Fibroblast of peridontal ligament (primary cell): Measurements from ENCODE around the gene PCYT2.
A peak's percentile ranks its signal among the peaks of the same experiment; 100 is the strongest.

ENCODE experiments used
- DNase-seq: peaks from one replicate; pipeline ENCODE4 v3.0.0-alpha.2; 2010; ENCODE audit errors: extremely low read depth

PCYT2 gene

DNA sequence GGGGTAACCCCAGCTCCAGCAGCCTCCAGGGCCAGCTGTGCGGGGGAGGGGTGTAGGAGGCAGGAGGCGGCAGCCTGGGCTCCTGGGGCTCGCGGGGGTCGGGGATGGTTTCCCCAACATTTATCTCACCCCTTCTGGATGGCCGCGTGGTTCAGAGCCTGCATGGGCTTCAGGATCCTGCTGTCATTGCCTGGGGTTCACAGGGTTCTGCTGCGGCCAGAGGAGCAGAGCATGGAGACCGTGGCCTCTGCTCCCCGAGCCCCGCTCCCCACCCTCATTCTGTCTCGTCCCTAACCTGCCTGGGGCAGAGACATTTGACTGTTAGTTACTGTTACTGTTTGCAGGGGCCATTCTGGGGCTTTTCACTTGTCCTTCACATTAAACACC is 31.0 kb upstream of the PCYT2 start:
- no peak for DNase-seq

DNA sequence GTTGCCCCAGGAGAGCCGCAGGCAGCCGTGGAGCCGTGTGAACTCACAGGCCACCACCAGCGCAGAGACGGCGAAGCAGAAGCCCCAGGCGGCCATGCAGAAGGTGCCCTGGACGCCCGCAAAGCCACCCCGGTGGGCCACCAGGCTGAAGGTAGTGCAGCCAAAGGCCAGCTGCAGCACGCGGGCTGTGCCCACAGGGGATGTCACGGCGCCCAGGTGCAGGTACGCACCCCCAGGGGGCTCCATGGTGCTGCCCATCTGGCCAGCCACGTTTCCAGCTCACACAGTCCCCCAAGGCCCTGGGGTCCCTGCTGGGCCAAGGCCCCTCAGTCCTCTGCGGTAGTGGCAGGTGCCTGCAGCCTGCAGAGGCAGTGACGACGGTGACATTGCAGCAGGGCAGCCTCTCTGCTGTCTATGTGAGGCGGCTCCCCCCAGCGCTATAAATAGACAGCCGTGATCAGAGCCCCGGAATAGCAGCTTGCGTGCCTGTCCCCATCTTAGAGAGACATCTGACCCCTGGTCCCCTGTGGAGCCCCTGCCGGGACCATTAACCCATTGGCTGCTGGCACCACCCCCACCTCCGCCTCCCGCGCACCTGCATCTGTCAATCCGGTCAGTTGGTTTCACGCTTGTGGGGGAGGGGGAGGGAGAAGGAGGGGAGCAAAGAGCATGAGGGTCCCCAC is 30.4 kb upstream of the PCYT2 start:
- no peak for DNase-seq

DNA sequence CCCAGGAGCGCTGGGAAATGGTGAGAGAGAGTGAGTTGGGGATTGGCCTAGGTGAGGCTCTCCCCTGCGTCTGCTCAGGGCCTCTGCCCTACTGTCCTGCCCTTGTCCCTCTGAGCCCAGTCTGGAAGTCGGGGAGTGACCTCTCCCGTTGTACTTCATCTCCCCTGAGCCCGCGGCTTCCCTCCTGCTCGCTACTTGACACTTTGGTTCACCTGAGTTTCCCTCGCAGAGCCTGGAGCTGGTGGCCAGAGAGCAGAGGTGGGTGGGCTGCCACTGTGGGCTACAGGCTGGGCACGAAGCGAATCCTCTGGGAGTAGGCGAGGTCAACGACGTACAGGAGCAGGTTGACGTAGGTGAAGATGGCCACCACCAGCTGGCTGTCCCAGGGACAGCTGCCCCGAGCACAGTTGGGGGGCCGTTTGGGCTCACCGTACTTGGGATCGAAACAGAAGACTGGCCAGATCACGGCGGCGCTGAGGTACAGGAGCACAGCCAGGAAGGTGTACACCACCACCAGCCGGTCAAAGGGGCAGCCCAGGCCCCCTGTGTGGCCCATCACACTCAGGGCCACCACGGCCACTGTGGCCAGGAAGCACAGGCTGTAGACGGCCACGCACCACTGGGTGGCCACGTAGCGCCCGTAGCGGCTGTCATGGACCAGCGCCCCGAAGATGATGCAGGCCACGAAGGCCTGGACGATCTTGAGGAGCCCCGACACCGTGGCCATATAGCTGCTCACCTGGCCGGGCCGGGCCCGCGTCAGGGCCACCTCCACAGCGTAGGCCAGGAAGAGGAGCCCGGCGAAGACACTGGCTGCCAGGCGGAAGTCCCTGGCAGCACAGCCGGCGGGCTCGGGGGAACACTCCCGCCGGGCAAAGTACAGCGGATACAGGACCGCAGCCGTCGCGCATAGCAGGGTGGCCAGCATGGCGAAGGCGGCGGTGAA is 29.6 kb upstream of the PCYT2 start:
- DNase-seq = no peak

DNA sequence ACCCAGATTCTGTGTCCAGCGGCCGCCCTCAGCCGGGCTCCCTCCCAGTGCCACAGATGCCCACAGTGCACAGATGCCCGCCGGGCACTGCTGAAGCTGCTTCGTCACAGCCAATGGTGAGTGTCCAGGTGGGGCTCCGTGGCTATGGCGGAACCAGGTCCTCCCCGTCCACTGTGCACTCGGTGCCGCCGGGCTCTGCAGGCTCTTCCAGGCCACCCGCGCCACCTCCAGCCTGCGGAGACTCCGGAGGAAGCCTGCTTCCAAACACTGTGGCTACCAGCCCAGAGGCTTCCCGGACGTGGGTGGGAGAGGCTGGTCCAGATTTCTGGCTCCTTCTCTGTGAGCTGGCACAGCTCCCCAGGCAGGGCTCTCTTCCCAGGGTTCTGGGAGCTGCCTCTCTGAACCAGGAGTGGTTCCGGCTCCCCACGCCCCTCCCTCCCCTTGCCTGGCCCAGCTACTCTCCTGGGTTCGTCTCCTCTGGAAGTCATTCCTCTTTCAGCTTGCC is 28.7 kb upstream of the PCYT2 start:
- peak; percentile 68 for DNase-seq

DNA sequence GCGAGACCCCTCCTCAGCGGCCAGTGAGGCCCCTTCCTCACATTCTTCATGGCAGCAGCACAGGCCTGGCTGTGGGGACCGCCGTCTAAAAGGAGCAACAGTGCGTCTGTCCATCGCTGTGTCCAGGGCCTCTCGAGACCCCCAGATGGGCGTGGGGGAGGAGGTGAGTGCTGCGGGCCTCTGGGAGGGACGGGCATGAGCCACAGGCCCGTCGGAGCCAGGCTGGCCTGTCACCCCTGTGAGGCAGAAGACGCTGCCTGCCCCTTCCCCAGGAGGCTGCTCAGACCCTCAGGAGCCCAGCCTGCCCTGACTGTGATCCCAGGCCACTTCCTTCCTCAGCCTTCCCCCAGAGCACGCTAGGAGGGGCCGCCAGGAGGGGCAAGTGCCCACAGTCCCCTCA is 28.0 kb upstream of the PCYT2 start:
- no peak for DNase-seq

DNA sequence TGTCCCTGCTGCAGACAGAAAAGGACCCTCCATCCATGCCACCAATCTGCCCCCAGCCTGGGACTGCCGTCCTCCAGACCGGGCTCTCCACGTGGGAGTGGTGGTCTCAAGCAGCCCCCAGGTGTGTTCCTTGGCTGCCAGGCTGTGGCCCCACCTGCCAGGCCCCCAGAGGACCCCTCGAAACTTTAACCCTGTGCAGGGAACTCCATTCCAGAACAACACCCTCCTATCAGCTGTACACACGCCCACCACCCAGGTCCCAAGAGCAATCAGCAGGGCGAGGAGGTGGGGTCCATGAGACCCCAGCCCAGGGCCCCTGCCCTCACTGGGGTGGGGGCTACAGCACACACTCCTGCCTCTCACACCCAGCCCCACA is 24.5 kb upstream of the PCYT2 start:
- DNase-seq = no peak

DNA sequence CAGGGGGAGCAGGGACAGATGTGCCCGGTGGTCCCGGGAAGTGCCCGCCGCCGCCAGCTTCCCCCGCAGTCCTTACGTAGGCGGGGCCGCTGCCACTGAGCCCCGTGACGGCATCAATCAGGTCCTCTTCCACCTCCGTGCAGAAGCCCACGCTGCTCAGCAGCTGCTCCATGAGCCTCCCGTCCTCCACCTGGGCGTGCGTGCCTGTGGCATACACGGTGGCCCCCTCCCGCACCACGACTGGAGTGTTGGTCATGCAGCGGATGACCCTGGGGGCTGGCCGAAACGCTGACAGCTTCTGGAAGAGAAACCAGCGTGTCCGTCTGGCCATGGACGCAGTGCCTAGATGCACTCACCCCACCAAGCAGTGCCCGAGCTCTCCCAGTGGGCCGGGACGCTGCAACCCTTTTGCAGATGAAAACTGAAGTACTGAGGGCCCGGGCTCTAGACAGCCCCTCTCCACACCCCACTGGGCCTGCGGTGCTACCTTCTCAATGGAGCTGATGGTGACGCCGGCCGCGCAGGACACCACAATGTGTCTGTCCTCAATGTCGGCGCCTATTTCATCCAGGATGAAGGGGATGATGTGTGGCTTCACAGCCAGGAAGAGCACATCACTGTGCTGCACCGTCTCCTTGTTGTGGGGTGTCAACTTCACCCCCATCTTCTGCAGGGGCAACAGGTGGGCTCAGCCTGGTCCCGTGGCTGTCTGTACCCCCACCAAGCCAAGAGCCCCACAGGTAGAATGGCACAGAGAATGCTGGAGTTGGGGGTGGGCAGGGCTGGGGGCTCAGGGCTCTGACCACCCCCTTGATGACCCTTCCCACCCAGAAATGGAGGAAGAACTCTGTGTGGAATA is 23.9 kb upstream of the PCYT2 start:
- no peak for DNase-seq

DNA sequence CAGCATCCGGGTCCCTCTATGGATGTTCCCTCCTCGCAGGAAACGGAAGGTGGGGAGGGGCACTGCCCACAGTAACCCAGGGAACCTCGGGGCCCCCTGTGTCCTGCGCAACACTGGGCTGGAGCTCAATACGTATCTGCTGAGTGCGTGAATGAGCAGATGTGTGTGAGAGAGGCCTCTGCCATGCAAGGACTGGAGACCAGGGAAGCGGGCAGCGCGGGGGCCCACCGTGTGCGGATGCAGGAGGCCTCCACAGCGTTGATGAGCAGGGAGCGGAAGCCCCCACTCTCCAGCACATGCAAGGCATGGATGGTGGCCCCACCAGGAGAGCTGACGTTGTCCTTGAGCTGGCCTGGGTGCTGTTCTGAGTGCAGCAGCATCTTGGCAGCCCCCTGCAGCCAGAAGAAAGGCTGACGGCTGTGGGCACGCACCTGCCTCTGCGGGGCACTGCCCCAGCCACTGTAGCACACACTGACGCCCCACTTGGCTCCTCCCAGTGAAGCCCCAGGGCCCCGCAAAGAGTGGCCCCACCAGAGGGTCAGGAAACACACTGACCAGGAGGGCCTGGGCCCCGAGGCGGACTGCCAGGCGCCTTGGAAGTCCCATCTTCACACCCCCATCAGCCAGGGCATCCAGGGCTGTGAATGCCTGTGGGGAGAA is 23.0 kb upstream of the PCYT2 start:
- DNase-seq = no peak

DNA sequence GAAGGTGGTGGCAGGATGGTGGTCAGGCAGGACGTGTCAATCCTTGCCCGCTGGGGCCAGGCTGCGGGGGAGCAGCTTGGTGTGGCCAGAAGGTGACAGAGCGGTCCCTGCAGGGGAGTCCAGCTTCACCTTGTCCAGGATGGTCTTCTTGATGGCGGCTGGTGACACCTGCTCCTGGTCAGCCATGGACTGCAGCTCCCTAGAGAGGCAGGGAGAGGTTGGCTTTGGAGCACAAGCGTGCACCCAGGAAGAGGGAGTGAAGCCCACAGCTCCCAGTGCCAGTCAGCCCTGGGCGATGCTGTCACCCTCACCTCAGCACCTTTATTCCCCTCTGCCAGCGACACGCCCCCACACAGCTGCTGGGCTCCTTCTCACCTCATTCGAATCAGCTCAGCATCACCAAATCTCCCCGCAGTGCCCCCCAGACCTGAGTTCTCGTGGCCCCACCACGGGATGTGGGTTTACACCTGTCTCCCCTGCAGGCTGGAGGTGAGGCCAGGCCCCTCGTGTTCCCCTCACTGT is 22.0 kb upstream of the PCYT2 start:
- DNase-seq = no peak

DNA sequence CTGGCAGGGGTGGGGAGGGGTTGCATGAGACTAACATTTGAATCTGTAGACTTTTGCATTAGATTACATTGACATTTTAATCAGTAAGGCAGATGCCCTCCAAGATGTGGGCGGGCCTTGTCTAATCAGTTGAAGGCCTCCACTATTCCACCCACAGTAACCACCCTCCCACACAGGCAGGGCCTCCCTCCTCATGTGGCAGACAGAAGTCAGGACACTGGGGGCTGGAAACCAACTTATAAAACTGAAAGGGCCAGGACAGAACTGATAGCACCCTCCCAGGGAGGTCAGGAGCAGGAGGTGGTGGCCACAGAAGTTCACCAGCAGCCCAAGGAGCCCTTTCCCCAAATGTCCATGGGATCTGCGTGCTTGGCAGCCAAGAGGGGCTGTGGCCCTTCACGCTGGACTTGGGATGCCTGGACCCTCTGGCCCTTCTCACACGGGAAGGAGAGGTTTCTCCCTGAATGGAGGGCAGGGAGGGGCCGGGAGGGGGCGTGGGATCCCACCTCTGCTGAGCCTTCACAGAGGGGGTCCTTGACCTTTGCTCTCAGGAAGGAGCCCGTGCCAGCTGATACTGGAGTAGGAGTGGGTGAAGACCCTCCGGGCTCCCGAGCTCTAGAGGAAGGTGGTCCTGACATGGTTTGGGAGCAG is 21.3 kb upstream of the PCYT2 start:
- DNase-seq = no peak

DNA sequence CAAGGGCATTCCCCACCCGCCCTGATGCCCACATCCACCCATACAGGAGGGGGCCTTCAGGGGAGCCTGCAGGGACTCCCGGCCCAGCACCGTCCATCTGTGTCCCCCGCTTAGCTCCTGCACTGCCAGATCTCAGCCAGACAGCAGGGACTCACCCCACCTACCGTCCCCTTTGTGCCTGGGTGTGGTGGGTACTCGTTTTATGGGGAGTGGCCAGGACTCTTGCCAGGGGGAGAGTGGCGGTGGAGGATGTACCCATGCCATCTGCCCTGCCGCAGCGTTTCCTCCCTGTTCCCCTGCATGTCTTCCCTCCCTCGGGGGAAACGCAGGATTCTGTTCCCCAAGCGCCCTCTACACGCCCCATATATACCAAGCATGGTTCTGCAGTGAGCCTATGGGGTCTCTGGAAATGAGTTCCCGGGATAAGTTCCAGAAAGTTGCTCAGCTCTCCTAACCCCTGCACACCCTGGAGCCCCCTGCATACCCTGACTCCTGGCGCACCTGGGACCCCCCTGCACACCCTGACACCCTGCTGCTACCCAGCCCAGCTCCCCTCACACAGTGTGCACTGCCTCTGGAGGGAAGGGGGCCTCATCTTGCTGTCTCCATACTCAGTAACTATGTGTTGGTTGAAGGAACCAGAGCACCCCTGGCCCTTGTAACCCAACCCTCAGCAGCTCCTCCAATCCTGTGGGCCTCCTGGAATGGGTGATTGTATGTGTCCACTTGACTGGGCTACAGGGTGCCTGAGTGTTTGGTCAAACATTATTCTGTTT is 20.5 kb upstream of the PCYT2 start:
- DNase-seq = no peak

DNA sequence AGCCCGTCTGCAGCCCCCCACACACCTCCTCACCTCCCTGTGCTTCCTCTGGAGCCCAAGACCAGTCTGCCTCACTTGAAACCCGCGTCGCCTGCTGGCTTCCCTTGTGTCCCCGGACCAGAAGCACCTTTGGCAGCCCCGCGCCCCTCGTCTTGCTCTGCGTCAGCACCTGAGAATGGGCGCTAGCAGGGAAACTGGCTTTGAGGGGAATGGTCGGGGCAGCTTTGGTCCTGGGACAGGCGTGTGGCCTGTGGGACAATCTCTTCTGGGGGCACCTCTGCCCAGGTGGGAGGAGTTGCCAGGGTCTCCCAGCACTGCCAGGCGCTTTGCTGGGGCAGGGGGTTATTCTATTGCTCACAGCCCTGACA is 20.0 kb upstream of the PCYT2 start:
- no peak for DNase-seq

DNA sequence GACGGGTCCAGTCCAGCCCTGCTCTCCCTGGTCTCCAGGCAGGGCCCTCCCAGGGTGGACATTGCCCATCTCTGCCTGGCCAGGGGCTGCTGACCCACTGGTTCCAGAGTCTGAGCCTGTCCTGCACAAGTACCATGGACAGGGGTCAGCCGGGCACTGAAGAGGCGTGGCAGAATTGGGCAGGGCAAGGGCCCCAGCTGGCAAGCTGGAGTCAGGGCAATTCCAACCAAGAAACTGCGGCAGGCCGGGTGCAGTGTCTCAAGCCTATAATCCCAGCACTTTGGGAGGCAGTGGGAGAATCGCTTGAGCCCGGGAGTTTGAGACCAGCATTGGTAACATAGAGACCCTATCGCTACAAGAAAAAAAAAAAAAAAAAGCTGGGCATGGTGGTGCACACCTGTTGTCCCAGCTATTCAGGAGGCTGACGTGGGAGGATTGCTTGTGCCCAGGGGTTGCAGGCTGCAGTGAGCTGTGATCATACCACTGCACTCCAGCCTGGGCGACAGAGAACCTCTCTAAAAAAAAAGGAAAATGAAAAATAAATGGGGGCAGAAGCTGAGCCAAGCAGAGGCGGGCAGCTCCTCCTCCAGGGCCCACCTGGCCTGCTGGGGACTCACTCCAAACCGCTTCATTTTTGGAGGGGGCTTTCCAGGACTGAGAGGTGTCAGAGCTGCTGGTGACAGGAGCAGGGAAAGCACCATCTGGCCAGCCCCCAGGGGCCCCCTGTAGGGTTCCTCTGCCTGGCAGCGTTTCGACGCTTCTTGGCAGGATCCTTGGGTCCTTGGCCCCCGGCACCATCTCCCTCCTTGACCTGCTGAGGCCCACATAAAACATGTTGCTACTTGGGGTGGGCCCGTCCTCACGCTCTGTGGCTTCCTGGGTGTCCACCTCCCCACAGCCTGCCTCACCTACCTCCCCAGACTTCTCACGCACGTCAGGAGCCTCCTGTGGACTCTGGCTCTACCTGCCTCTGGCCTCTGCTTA is 19.2 kb upstream of the PCYT2 start:
- DNase-seq = no peak

DNA sequence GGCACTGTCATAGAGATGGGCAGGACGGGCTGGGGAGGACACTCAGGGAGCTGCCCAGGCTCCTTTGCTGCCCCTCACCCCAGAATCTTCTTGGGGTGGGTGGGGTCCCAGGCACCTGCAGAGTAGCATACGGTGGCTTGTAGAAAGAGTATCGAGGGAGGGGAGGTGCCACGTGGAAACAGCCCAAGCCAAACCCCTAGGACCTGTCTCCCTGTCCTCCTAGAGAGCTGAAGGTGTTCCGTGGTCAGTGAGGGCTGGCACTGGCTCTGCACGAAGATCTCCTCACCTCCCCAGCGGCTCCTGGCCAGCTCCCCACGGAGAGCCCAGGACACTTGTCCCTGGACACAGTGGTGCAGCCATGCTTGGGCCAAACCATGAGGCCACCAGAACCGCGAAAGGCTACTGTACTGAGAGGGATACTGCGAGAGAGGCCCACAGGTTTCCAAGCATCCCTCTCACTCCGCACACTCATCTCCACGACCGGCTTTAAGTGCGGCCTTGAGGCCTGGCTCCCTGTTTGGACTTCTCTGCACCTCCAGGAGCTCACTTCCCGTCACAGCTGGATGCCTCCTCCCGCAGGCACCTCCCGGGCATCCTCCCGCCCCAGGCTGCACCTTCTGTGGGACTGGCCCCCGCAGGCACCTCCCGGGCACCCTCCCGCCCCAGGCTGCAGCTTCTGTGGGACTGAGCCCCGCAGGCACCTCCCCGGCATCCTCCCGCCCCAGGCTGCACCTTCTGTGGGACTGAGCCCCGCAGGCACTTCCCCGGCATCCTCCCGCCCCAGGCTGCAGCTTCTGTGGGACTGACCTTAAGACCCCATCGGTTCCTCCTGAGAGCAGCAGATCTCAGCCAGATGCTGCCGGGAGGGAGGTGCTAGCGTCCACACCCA is 18.3 kb upstream of the PCYT2 start:
- no peak for DNase-seq

DNA sequence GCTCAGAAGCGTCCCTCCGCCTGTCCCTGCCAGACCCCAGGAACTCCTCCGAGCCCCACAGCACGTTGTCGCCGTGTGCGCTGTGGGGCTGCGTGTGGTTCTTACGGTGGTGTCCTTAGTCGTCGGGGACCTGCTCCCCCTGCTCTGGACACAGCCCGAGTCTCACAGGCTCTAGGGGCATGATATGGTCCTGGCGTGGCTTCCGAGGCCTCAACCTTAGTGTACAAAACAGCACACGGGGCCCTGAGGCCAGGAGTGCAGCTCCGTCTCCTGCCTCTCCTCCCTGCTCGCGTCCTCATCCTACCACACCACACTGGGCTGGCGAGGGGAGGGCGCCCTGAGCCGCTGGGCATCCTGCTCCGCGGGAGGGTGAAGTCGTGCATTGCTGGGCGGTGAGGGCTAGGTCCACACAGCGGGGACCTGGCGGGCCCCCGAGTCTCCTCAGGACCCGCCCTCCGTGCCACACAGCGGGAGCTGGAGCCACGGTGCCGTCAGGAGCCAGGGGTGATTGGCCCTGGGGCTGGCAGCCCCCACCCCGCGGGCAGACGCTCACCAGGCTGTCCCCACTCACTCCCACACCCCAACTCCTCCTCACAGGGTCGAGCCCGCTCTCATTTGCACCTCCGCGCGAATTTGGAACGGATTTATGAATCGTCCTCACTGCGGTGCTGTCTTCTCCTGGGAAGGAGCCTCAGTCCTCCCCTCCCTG is 17.5 kb upstream of the PCYT2 start:
- DNase-seq = no peak

DNA sequence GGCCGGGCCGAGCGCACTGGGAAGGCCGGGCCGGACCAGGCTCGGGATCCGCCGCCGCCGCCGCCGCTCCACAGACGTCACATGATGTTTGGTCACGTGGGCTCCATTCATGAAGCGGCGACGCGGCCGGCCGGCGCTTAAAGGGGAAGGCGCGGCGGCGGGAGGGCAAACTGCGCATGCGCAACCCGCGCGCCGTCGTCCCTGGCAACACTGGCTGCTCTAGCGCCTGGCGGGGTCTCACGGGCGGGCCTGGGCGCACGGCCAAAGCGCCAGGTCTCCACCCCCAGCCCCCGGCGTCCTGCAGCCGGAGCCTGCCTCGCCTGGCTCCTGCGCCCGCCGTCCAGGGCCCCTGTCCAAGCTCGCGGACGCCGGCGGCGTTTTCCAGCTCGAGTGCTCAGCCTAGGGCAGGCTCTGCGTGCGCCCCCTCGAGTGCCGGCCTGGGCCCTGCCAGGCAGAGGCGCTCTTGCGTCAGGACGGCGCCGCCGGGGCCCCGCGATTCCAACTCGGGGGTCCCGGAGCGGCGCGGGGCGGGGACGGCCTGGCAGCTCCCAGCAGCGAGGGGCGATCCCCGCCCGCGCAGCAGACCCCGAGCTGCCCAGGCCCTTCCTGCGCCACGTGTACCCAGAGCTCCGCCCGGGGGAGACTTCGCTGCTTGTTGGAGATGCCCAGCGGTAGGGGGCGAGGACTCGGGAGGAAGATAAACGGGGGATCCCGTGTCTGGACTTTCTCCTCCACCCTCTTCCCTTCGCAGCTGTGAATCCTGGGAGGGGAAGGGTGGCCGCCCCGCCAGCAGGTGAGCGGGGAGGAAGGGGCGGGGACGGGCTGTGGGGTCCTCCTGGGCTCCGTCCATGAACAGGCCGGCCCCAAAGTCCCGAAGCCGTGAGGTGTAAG is 16.7 kb upstream of the PCYT2 start, which contains the start of gene MAFG:
Gene MAFG (minus strand): TSS at position 83 of the 891 bp plus-strand sequence. CDS start 4,550 bp downstream, outside the sequence.
- peak; percentile 89 for DNase-seq
